NB4 (cell line): ENCODE results near the gene GRIK3.

Source experiments
- DNase-seq: peaks from one replicate; pipeline ENCODE4 v3.0.0; 2010; ENCODE audit warnings: low read depth
- H3K4me3 ChIP-seq: one replicate; pipeline ENCODE4 v1.5.1; 2011; ENCODE audit warnings: mild to moderate bottlenecking, low read depth, low read length, moderate library complexity
- MYC ChIP-seq: IDR thresholded peaks from 2 replicates; pipeline ENCODE4 v1.6.1; 2011; ENCODE audit warnings: low read depth, low read length
- POLR2A ChIP-seq: IDR thresholded peaks from 2 replicates; pipeline ENCODE4 v1.6.1; 2011; ENCODE audit warnings: mild to moderate bottlenecking; ENCODE audit not compliant: insufficient read length; ENCODE audit errors: extremely low read depth
- TF ChIP-seq, protein P1 (sequence below): IDR thresholded peaks from 2 replicates; pipeline ENCODE4 v1.6.1; 2011; ENCODE audit warnings: low read depth, low read length
- TF ChIP-seq, protein P2 (sequence below): IDR thresholded peaks from one replicate; pipeline ENCODE4 v1.5.1; 2012; ENCODE audit warnings: low read depth, low read length

GRIK3 gene

DNA sequence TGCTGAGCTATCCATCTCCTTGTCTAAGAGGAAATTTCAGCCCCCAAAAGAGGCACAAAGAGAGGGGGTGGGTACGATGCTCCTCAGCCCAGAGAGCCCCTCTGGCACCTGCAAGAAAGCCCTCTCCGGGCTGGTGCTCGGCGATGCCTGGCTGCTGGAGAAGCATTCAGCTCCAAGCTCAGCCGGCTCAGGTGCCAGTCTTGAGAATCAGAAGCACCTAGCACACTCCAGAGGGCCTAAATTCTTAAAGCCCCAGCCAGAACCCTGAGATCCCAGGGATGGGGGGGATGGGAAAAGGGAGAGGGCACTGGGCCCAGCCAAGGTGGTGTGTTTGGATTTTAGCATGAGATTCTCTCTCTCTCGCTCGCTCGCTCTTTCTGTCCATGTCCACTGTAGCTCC is 2.9 kb downstream of the GRIK3 start:
- no peak for DNase-seq
- H3K4me3 ChIP-seq, result no peak overlapping the region
- TF ChIP-seq, protein P1, sequence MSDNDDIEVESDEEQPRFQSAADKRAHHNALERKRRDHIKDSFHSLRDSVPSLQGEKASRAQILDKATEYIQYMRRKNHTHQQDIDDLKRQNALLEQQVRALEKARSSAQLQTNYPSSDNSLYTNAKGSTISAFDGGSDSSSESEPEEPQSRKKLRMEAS, result no peak
- no peak for TF ChIP-seq POLR2A
- TF ChIP-seq, protein P2, sequence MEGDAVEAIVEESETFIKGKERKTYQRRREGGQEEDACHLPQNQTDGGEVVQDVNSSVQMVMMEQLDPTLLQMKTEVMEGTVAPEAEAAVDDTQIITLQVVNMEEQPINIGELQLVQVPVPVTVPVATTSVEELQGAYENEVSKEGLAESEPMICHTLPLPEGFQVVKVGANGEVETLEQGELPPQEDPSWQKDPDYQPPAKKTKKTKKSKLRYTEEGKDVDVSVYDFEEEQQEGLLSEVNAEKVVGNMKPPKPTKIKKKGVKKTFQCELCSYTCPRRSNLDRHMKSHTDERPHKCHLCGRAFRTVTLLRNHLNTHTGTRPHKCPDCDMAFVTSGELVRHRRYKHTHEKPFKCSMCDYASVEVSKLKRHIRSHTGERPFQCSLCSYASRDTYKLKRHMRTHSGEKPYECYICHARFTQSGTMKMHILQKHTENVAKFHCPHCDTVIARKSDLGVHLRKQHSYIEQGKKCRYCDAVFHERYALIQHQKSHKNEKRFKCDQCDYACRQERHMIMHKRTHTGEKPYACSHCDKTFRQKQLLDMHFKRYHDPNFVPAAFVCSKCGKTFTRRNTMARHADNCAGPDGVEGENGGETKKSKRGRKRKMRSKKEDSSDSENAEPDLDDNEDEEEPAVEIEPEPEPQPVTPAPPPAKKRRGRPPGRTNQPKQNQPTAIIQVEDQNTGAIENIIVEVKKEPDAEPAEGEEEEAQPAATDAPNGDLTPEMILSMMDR, result no peak

DNA sequence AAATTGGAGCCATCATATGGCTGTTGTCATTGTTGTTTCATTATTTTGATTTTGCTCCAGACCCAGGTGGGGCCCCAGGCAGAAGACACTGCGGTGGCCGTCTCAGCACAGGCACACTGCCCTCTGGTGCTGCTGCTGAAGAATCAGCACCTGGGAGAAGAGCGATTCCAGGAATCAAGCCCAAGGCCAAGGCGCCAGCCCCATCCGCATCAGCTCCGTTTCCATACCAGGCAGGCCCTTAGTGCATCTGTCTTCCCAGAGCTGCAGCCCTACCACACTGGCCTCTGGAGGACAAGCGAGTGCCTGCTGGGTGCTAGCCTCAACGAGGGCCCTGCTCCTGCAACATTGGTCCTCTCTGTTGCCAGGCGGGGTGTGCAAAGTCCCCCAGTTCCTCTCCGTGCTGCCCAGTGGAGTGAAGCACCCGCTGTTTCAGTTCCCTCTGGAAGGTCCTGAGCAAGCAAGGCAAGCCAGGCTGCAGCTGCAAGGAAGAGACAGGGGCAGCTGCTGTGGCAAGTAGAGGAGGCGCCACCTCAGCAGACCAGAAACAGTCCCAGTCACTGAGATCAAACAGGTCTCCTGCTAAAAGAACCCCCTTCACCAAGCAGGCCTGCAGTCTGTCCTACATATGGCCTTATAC is 5.2 kb downstream of the GRIK3 start:
- H3K4me3 ChIP-seq, result no peak overlapping the region
- no peak for TF ChIP-seq MYC
- TF ChIP-seq, protein P1, result no peak
- TF ChIP-seq, protein P2, result no peak
- no peak for TF ChIP-seq POLR2A
- DNase-seq, result no peak

DNA sequence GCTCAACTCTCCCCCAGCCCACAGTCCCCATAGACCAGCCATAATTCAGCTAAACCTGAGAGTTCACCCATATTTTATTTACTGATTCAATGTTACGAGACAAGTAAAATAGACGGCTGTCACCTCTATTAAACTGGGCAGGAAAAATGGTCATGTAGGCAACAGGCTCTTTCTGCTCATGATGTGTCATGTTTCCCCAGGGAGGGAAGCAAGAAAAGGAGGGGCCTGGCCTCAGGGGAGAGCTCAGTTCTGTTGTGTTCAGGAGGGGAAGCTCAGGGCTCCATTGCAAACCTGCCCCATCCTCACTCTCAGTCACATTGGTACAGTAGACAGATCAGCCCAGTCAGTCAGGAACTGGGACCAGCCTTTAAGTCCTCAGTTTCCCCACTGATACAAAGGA is 12.8 kb downstream of the GRIK3 start:
- no peak overlapping the region for H3K4me3 ChIP-seq
- no peak for DNase-seq

DNA sequence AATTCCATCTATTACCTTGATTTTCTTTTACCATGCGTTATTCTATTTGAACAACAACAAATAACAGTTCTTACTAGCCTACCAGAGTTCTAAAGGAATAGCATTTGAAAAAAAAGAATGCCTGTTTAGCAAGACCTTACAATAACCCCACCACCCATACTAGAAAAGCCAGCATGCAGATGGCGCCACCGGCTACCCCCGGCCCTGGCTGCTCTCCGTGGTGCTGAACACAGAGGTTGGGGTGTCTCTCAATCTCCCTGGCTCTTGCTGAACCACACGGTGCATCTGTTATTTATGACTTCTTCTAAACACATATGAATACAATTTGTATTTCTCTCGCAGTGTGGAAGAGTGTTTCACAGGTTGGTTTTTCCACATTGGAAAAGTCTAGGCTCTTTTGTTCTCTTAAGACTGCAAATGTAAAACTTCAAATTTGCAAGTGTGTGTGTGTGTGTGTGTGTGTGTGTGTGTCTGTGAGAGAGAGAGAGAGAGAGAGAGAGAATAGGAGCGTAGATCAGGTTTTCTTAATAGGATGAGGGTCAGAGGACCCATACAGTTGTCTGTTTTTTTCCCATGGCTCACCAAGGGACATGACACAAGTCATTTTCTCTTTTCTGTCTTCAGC is 13.6 kb downstream of the GRIK3 start:
- DNase-seq, result peak; percentile 52
- TF ChIP-seq MYC, result no peak
- TF ChIP-seq POLR2A, result no peak
- TF ChIP-seq, protein P2, result peak; percentile 29
- TF ChIP-seq, protein P1, result peak; percentile 20; the same call in 1 of the 2 replicates
- H3K4me3 ChIP-seq, result no peak overlapping the region

More for the DNA sequence above, 12.8 kb downstream of the GRIK3 start:
- TF ChIP-seq, protein P2, result no peak
- TF ChIP-seq, protein P1, result no peak
- TF ChIP-seq POLR2A (no peak), MYC (no peak)

DNA sequence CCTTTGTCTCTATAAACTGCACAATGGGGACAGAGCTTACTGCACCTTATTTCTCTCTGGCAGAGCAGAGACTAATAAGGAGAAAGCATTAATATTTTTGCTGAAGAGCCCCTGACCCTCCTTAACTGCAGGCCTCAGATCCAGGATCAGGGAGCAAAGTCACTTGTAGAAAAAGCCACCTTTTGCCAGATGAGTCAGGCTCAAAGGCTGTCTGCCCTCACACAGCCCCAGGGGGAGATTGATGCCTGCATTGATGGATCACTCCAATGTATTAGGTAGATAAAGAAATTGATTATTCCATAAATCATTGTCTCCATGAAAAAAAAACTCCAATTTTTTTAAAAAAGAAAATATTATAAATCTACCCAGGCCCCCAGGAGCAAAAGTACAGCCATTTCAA is 15.8 kb downstream of the GRIK3 start:
- DNase-seq, result no peak
- TF ChIP-seq, protein P2, result no peak
- TF ChIP-seq, protein P1, result no peak
- TF ChIP-seq POLR2A (no peak), MYC (no peak)
- H3K4me3 ChIP-seq, result no peak overlapping the region
